GM08714 (cell line): ENCODE results near the gene BIK.
A peak's percentile ranks its signal among the peaks of the same experiment; 100 is the strongest.
"Not testable (repeated sequence)": the region's sequence is repeated elsewhere in the genome, so short reads cannot be mapped to it uniquely, and the experiment has no call there.

Experiments used
- H3K4me3 ChIP-seq: fragments of 200-500 bp; sonication (Bioruptor generic); 2 replicates; pipeline ENCODE4 v1.5.1; 2014; ENCODE audit warnings: mild to moderate bottlenecking, low read length, inconsistent platforms
- ZNF274 ChIP-seq: IDR thresholded peaks from 2 replicates; pipeline ENCODE4 v1.6.1; 2012; ENCODE audit warnings: mild to moderate bottlenecking, low read depth, low read length

The BIK gene

GRCh38 chr22:43136255-43136654 is 25.7 kb downstream of the BIK start:
- H3K4me3 ChIP-seq = no peak overlapping the region

GRCh38 chr22:43136801-43137200 is 26.3 kb downstream of the BIK start:
- TF ChIP-seq ZNF274 = no peak
- no peak overlapping the region for H3K4me3 ChIP-seq

More at GRCh38 chr22:43136255-43136654, 25.7 kb downstream of the BIK start:
- no peak for TF ChIP-seq ZNF274

- no peak for TF ChIP-seq ZNF274
- peak within 1 kb of the TSS; percentile 85 for H3K4me3 ChIP-seq
Measured at GRCh38 chr22:43142880-43143562, 32.5 kb downstream of the BIK start, which contains the start of gene MCAT. Gene MCAT, minus strand, starts transcription at chr22:43143398. Its CDS starts 50 bp downstream, at chr22:43143348.

GRCh38 chr22:43144949-43145348 is 34.4 kb downstream of the BIK start:
- H3K4me3 ChIP-seq = no peak overlapping the region
- no peak for TF ChIP-seq ZNF274

GRCh38 chr22:43145371-43145770 is 34.8 kb downstream of the BIK start:
- H3K4me3 ChIP-seq = not testable (repeated sequence)

GRCh38 chr22:43146332-43146731 is 35.8 kb downstream of the BIK start:
- not testable (repeated sequence) for H3K4me3 ChIP-seq

GRCh38 chr22:43147821-43148220 is 37.3 kb downstream of the BIK start:
- TF ChIP-seq ZNF274 = no peak
- H3K4me3 ChIP-seq = peak overlapping the region; percentile 48; the same call in 1 of the 2 replicates

- no peak for TF ChIP-seq ZNF274
- H3K4me3 ChIP-seq = no peak overlapping the region
Measured at GRCh38 chr22:43148581-43148980, 38.0 kb downstream of the BIK start.

GRCh38 chr22:43150731-43151206 is 40.2 kb downstream of the BIK start:
- H3K4me3 ChIP-seq = peak overlapping the region; percentile 55; the same call in 1 of the 2 replicates
- no peak for TF ChIP-seq ZNF274

- peak within 1 kb of the TSS; percentile 67; the same call in 1 of the 2 replicates for H3K4me3 ChIP-seq
- no peak for TF ChIP-seq ZNF274
Measured at GRCh38 chr22:43151251-43152002, 40.9 kb downstream of the BIK start, which contains the start of gene TSPO. Gene TSPO, plus strand, starts transcription at chr22:43151559. Its CDS starts 7,680 bp downstream, at chr22:43159239.

GRCh38 chr22:43152003-43152356 is 41.4 kb downstream of the BIK start:
- peak overlapping the region; percentile 67; the same call in 1 of the 2 replicates for H3K4me3 ChIP-seq
- no peak for TF ChIP-seq ZNF274

- H3K4me3 ChIP-seq = peak overlapping the region; percentile 67; the same call in 1 of the 2 replicates
Measured at GRCh38 chr22:43152357-43153071, 42.0 kb downstream of the BIK start.

GRCh38 chr22:43153899-43154298 is 43.3 kb downstream of the BIK start:
- no peak overlapping the region for H3K4me3 ChIP-seq
- TF ChIP-seq ZNF274 = no peak

More at GRCh38 chr22:43152357-43153071, 42.0 kb downstream of the BIK start:
- no peak for TF ChIP-seq ZNF274

- TF ChIP-seq ZNF274 = no peak
- H3K4me3 ChIP-seq = no peak overlapping the region
Measured at GRCh38 chr22:43154887-43155536, 44.5 kb downstream of the BIK start.
